GM12878 (cell line): ENCODE measurements around the gene SLC6A9. TPM values are rescaled to one million over a fixed set of nuclear protein-coding genes. Genes with fewer than 3 reads are reported as not detected.

ENCODE experiments used
- ATAC-seq: fragments of 200-7000 bp; cut with Tn5 transposase; 3 replicates; pipeline ENCODE4 v1.9.1; 2020; ENCODE audit warnings: mild to moderate bottlenecking, moderate library complexity
- BruUV-seq: library from RNA; stranded (reverse); fragments of 400-500 nt; replicated peaks from 2 replicates; lab custom pipeline; 2021; lab: Mats Ljungman, UMichigan
- CTCF ChIA-PET: fragments of 300-600 bp; sonication (Branson Sonifier 250); formaldehyde crosslinking; extraction: SDS; loops from one replicate; lab custom pipeline; 2021; ENCODE audit warnings: inconsistent platforms; lab: Yijun Ruan, JAX
- POLR2A ChIA-PET: fragments of 350-600 bp; formaldehyde crosslinking; extraction: SDS; loops from one replicate; lab custom pipeline; 2021; ENCODE audit warnings: inconsistent platforms; lab: Charles Lee
- RAD21 ChIA-PET: fragments of 300-600 bp; sonication (Branson Sonifier 250); formaldehyde crosslinking; loops from one replicate; lab custom pipeline; 2023; ENCODE audit warnings: antibody characterized with exemption; ENCODE audit not compliant: unreplicated experiment; lab: Charles Lee
- SMC1A ChIA-PET: fragments of 300-600 bp; sonication (Branson Sonifier 250); formaldehyde crosslinking; loops from one replicate; lab custom pipeline; 2023; ENCODE audit not compliant: unreplicated experiment, uncharacterized antibody; lab: Charles Lee
- DNase-seq: peaks from one replicate; pipeline ENCODE4 v3.0.0-alpha.2; 2011; ENCODE audit warnings: low read depth, low spot score
- FAIRE-seq: peaks from 3 replicates; lab custom pipeline; 2011; peaks lifted over from hg19 to GRCh38; lab: Jason Lieb, UNC
- H2AFZ ChIP-seq: 2 replicates; pipeline ENCODE4 v1.6.0; 2011; ENCODE audit warnings: low read depth, low read length, control low read depth; ENCODE audit not compliant: control insufficient read depth
- H3K27ac ChIP-seq: 2 replicates; pipeline ENCODE4 v1.5.1; 2011; ENCODE audit warnings: control low read depth; ENCODE audit not compliant: control insufficient read depth, insufficient read depth
- H3K27me3 ChIP-seq, 2 experiments: replicated peaks in 1 of 2; 2 replicates each; pipeline versions ENCODE4 v1.6.0 to v1.6.1; 2011; ENCODE audit warnings: low read length in 1 of 2; ENCODE audit not compliant: control insufficient read depth in 2 of 2, insufficient read depth in 2 of 2
- H3K36me3 ChIP-seq, 2 experiments: 2 replicates each; pipeline ENCODE4 v1.5.1; 2011; ENCODE audit warnings: low read length in 1 of 2; ENCODE audit not compliant: control insufficient read depth in 2 of 2, insufficient read depth in 2 of 2
- H3K4me1 ChIP-seq: 2 replicates; pipeline ENCODE4 v1.6.1; 2011; ENCODE audit warnings: mild to moderate bottlenecking, low read length, moderate library complexity, mixed read lengths; ENCODE audit not compliant: control insufficient read depth, insufficient read depth
- H3K4me2 ChIP-seq: 2 replicates; pipeline ENCODE4 v1.6.0; 2011; ENCODE audit warnings: control low read depth; ENCODE audit not compliant: control insufficient read depth, insufficient read depth
- H3K4me3 ChIP-seq: fragments of 200-600 bp; sonication (generic); 2 replicates; pipeline ENCODE4 v1.5.1; 2016
- H3K79me2 ChIP-seq: 2 replicates; pipeline ENCODE4 v1.6.0; 2011; ENCODE audit warnings: low read length; ENCODE audit not compliant: control insufficient read depth, insufficient read depth
- H3K9ac ChIP-seq: 2 replicates; pipeline ENCODE4 v1.8.0; 2011; ENCODE audit warnings: low read length, control low read depth, mixed read lengths; ENCODE audit not compliant: control insufficient read depth, insufficient read depth
- H3K9me3 ChIP-seq: replicated peaks from 3 replicates; pipeline ENCODE4 v1.5.1; 2011; ENCODE audit warnings: mild to moderate bottlenecking, low read length; ENCODE audit not compliant: control insufficient read depth, insufficient read depth
- H4K20me1 ChIP-seq: 2 replicates; pipeline ENCODE4 v1.6.0; 2011; ENCODE audit not compliant: control insufficient read depth, insufficient read depth
- ATF2 ChIP-seq: IDR thresholded peaks from 2 replicates; pipeline ENCODE4 v1.6.1; 2012; ENCODE audit warnings: low read length, inconsistent platforms
- BCL11A ChIP-seq: IDR thresholded peaks from 2 replicates; pipeline ENCODE4 v1.6.1; 2011; ENCODE audit warnings: low read depth, low read length
- DPF2 ChIP-seq: fragments of 450-650 bp; IDR thresholded peaks from 2 replicates; pipeline ENCODE4 v1.6.1; 2017; ENCODE audit warnings: mild to moderate bottlenecking
- MYB ChIP-seq: fragments of 150-350 bp; IDR thresholded peaks from 2 replicates; pipeline ENCODE4 v1.6.1; 2014; ENCODE audit warnings: mild to moderate bottlenecking, low read depth, low read length, borderline replicate concordance
- NRF1 ChIP-seq: conservative IDR thresholded peaks from 2 replicates; pipeline ENCODE4 v1.6.1; 2011; ENCODE audit warnings: mild to moderate bottlenecking, low read depth, low read length, improper control_type of control experiment
- SMAD5 ChIP-seq: IDR thresholded peaks from 2 replicates; pipeline ENCODE4 v1.6.1; 2016; ENCODE audit warnings: antibody characterized with exemption, low read depth
- WGBS: methylation state at CpG from one replicate; pipeline ENCODE4 v1.1.6; 2016; ENCODE audit warnings: low lambda C conversion rate; ENCODE audit not compliant: insufficient replicate concordance, insufficient coverage; ENCODE audit errors: missing lambda C conversion rate; 5-methylcytosine and 5-hydroxymethylcytosine counted together
- in situ Hi-C: fragments of 300-500 bp; cut with MboI; formaldehyde crosslinking; loops from 9 replicates; pipeline ENCODE4 v1.14.3; 2018; ENCODE audit warnings: mixed read lengths
- intact Hi-C: fragments of 100-400 bp; cut with micrococcal nuclease; formaldehyde crosslinking; loops from one replicate; pipeline ENCODE4 v1.14.2; 2022; ENCODE audit not compliant: unreplicated experiment
- polyA plus RNA-seq, 11 experiments: library from polyadenylated mRNA; depleted of rRNA in 4 of 11; unstranded in 6 of 11; stranded (reverse) in 5 of 11; fragments of >200 nt; fragmentation: Nextera tagmentation in 4 of 11; fragmentation: Illumina TruSeq in 1 of 11; extraction: Ambion mirVana in 4 of 11; extraction: Trizol in 1 of 11; gene quantifications; 1 replicate in 1 of 11; 2 replicates in 10 of 11; pipeline versions ENCODE4 v1.2.1 to v1.2.3, GENCODE V29; 2011 to 2016; ENCODE audit warnings: inconsistent platforms in 2 of 11, missing spikeins in 2 of 11, low read depth in 1 of 11
- total RNA-seq, 4 experiments: library from RNA; depleted of rRNA in 3 of 4; stranded (reverse); fragments of >200 nt in 3 of 4; fragmentation: Illumina TruSeq in 1 of 4; extraction: Trizol in 1 of 4; gene quantifications; 2 replicates each; pipeline versions ENCODE4 v1.2.1 to v1.2.3, GENCODE V29; 2013 to 2021
- TF ChIP-seq, protein P1 (sequence below): fragments of 450-650 bp; formaldehyde crosslinking; IDR thresholded peaks from 2 replicates; pipeline ENCODE4 v1.4.0; 2022; ENCODE audit warnings: mild to moderate bottlenecking, moderate library complexity
- TF ChIP-seq, protein P2 (sequence below): IDR thresholded peaks from 2 replicates; pipeline ENCODE4 v1.6.1; 2011; ENCODE audit warnings: borderline replicate concordance, low read depth, mild to moderate bottlenecking, moderate library complexity, mixed read lengths, low read length; ENCODE audit not compliant: insufficient read depth; ENCODE audit errors: extremely low read length
- TF ChIP-seq, protein P3 (sequence below): fragments of 450-650 bp; formaldehyde crosslinking; IDR thresholded peaks from 2 replicates; pipeline ENCODE4 v1.4.0; 2020; ENCODE audit warnings: mild to moderate bottlenecking, moderate library complexity
- TF ChIP-seq, protein P4 (sequence below): fragments of 150-350 bp; IDR thresholded peaks from 2 replicates; pipeline ENCODE4 v1.6.1; 2014; ENCODE audit warnings: mild to moderate bottlenecking, low read depth, low read length

Gene SLC6A9
- total and polyA plus RNA-seq, 10 of the 15 experiments (the other 5 are each of a cell fraction or from before 2014, with no cell fraction given), result 0.02 to 2.0 (median 0.63) TPM

DNA sequence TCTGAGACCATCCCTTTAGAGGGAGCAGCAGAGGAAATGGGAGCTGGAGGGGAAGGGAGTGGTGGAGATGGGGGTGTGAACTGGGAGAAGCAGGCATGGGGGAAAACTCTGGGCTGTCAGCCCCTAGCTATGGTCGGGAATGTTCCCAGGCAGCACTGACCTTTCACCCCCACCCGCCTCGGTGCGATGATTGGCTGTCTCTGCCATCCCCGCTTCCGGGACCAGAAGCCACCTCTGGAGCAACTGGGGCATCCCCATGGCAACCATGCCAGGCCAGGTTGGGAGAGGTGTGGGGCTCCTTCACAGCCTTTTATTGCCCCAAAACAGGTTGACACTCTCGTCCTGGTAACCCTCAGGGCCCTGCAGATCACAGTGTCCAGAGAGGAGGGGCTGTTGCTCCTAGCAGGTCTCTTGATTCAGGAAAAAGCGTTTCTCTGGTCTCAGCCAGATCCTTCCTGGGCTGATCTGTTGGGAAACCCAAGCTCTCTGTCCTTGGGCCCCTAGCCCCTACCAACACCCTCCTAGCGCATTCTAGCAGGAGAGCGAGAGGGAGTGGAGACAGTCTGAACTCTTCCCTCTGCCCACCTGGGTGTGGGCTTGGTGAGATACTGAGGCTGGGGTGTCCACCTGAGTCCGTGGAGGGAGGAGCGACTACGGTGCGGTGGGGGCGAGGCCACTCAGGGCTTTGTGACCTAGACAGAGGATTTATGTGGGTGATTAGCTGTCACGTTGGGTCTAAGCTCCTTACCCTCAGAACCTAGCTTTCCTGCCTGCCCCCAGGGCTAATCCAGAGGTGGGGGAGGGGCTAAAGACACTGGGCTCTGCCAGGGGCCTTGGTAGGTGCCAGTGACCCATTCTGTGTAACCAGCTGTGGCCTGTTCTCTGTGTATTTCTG is 12.2 kb upstream of the SLC6A9 start:
- H3K4me3 ChIP-seq, result no peak overlapping the region
- no peak for FAIRE-seq
- intact Hi-C loops, result loop anchor here (2.0 kb wide), 1 partner anchor 515 kb away; no protein-coding TSS in a partner anchor
- DNase-seq, result no peak
- H2AFZ ChIP-seq, result no peak overlapping the region
- no peaks in the 10 kb centered on the region for H3K9me3 ChIP-seq
- peaks cover 9% of the 10 kb centered on the region; the same call in 1 of the 2 replicates for H3K4me1 ChIP-seq
- H3K79me2 ChIP-seq, result no peaks in the 10 kb centered on the region
- no TSS peak for BruUV-seq
- 63% methylated on average over 16 of the region's 16 CpGs for WGBS
- no peaks in the 10 kb centered on the region for H3K27me3 ChIP-seq
- no peak overlapping the region for H3K27ac ChIP-seq
- H3K9ac ChIP-seq, result no peak overlapping the region
- no peaks in the 10 kb centered on the region for H4K20me1 ChIP-seq
- ATAC-seq, result no peak
- no peak overlapping the region for H3K4me2 ChIP-seq
- H3K36me3 ChIP-seq, result no peaks in the 10 kb centered on the region
- POLR2A ChIA-PET, result no interaction called here
- CTCF ChIA-PET, result interaction anchor here (0.6 to 12.6 kb wide), 12 partner anchors 14 to 588 kb away, joined by 3 to 167 read pairs (median 4); no protein-coding TSS in a partner anchor
- in situ Hi-C loops, result loop anchor here (5.0 kb wide), 1 partner anchor 516 kb away; no protein-coding TSS in a partner anchor
- RAD21 ChIA-PET, result interaction anchor here (1.0 to 2.6 kb wide), 2 partner anchors 38 to 109 kb away, joined by 3 to 7 read pairs; no protein-coding TSS in a partner anchor
- SMC1A ChIA-PET, result interaction anchor here (1.0 to 1.5 kb wide), 4 partner anchors 37 to 280 kb away, joined by 3 to 6 read pairs (median 4); no protein-coding TSS in a partner anchor
- TF ChIP-seq, protein P1, sequence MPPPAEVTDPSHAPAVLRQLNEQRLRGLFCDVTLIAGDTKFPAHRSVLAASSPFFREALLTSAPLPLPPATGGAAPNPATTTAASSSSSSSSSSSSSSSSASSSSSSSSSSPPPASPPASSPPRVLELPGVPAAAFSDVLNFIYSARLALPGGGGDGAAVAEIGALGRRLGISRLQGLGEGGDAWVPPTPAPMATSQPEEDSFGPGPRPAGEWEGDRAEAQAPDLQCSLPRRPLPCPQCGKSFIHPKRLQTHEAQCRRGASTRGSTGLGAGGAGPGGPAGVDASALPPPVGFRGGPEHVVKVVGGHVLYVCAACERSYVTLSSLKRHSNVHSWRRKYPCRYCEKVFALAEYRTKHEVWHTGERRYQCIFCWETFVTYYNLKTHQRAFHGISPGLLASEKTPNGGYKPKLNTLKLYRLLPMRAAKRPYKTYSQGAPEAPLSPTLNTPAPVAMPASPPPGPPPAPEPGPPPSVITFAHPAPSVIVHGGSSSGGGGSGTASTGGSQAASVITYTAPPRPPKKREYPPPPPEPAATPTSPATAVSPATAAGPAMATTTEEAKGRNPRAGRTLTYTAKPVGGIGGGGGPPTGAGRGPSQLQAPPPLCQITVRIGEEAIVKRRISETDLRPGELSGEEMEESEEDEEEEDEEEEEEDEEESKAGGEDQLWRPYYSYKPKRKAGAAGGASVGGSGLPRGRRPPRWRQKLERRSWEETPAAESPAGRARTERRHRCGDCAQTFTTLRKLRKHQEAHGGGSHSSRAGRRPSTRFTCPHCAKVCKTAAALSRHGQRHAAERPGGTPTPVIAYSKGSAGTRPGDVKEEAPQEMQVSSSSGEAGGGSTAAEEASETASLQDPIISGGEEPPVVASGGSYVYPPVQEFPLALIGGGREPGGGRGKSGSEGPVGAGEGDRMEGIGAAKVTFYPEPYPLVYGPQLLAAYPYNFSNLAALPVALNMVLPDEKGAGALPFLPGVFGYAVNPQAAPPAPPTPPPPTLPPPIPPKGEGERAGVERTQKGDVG (CRISPR knock-in tag), result no peak
- TF ChIP-seq, protein P2, sequence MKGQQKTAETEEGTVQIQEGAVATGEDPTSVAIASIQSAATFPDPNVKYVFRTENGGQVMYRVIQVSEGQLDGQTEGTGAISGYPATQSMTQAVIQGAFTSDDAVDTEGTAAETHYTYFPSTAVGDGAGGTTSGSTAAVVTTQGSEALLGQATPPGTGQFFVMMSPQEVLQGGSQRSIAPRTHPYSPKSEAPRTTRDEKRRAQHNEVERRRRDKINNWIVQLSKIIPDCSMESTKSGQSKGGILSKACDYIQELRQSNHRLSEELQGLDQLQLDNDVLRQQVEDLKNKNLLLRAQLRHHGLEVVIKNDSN, result no peak
- TF ChIP-seq DPF2, result no peak
- TF ChIP-seq, protein P3, sequence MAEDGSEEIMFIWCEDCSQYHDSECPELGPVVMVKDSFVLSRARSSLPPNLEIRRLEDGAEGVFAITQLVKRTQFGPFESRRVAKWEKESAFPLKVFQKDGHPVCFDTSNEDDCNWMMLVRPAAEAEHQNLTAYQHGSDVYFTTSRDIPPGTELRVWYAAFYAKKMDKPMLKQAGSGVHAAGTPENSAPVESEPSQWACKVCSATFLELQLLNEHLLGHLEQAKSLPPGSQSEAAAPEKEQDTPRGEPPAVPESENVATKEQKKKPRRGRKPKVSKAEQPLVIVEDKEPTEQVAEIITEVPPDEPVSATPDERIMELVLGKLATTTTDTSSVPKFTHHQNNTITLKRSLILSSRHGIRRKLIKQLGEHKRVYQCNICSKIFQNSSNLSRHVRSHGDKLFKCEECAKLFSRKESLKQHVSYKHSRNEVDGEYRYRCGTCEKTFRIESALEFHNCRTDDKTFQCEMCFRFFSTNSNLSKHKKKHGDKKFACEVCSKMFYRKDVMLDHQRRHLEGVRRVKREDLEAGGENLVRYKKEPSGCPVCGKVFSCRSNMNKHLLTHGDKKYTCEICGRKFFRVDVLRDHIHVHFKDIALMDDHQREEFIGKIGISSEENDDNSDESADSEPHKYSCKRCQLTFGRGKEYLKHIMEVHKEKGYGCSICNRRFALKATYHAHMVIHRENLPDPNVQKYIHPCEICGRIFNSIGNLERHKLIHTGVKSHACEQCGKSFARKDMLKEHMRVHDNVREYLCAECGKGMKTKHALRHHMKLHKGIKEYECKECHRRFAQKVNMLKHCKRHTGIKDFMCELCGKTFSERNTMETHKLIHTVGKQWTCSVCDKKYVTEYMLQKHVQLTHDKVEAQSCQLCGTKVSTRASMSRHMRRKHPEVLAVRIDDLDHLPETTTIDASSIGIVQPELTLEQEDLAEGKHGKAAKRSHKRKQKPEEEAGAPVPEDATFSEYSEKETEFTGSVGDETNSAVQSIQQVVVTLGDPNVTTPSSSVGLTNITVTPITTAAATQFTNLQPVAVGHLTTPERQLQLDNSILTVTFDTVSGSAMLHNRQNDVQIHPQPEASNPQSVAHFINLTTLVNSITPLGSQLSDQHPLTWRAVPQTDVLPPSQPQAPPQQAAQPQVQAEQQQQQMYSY, result no peak
- TF ChIP-seq BCL11A, result no peak
- TF ChIP-seq MYB, result no peak
- no peak for TF ChIP-seq ATF2
- no peak for TF ChIP-seq NRF1
- TF ChIP-seq, protein P4, sequence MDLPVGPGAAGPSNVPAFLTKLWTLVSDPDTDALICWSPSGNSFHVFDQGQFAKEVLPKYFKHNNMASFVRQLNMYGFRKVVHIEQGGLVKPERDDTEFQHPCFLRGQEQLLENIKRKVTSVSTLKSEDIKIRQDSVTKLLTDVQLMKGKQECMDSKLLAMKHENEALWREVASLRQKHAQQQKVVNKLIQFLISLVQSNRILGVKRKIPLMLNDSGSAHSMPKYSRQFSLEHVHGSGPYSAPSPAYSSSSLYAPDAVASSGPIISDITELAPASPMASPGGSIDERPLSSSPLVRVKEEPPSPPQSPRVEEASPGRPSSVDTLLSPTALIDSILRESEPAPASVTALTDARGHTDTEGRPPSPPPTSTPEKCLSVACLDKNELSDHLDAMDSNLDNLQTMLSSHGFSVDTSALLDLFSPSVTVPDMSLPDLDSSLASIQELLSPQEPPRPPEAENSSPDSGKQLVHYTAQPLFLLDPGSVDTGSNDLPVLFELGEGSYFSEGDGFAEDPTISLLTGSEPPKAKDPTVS, result no peak
- TF ChIP-seq SMAD5, result no peak
